Stimulated activated naive CD4-positive, alpha-beta T cell treated with Interleukin-2 at 50 U/mL for 16 hours (primary cell): ENCODE results near the gene PLXNA4.

Experiments used
- DNase-seq: peaks from one replicate; lab custom pipeline; 2025; lab: John Stamatoyannopoulos, UW

PLXNA4 gene

GRCh38 chr7:132438926-132439325 lies 137.3 kb downstream of the PLXNA4 start:
- DNase-seq: no peak

GRCh38 chr7:132437730-132438129 lies 138.5 kb downstream of the PLXNA4 start:
- no peak for DNase-seq

GRCh38 chr7:132436121-132436520 lies 140.1 kb downstream of the PLXNA4 start:
- DNase-seq: no peak

- no peak for DNase-seq
These were observed 141.0 kb downstream of the PLXNA4 start for GRCh38 chr7:132435016-132435990.

- no peak for DNase-seq
These were observed 142.2 kb downstream of the PLXNA4 start for GRCh38 chr7:132434041-132434440.

GRCh38 chr7:132433301-132433700 lies 143.0 kb downstream of the PLXNA4 start:
- no peak for DNase-seq

- DNase-seq: peak; percentile 30
These were observed 145.1 kb downstream of the PLXNA4 start for GRCh38 chr7:132430861-132431822.

GRCh38 chr7:132430041-132430855 lies 146.0 kb downstream of the PLXNA4 start:
- no peak for DNase-seq

GRCh38 chr7:132429181-132429580 lies 147.1 kb downstream of the PLXNA4 start:
- no peak for DNase-seq

- no peak for DNase-seq
These were observed 147.9 kb downstream of the PLXNA4 start for GRCh38 chr7:132428247-132428919.

- no peak for DNase-seq
These were observed 150.3 kb downstream of the PLXNA4 start for GRCh38 chr7:132425942-132426341.

GRCh38 chr7:132424821-132425724 lies 151.2 kb downstream of the PLXNA4 start:
- DNase-seq: no peak

GRCh38 chr7:132424277-132424676 lies 152.0 kb downstream of the PLXNA4 start:
- DNase-seq: no peak

- DNase-seq: no peak
These were observed 152.6 kb downstream of the PLXNA4 start for GRCh38 chr7:132423594-132424200.

GRCh38 chr7:132422502-132423111 lies 153.7 kb downstream of the PLXNA4 start:
- no peak for DNase-seq

GRCh38 chr7:132420527-132420926 lies 155.7 kb downstream of the PLXNA4 start:
- no peak for DNase-seq

- no peak for DNase-seq
These were observed 156.7 kb downstream of the PLXNA4 start for GRCh38 chr7:132419542-132419941.

- DNase-seq: no peak
These were observed 157.4 kb downstream of the PLXNA4 start for GRCh38 chr7:132418840-132419239.
